GM18499 (cell line): ENCODE measurements around the gene ZBTB46.

Experiments used
- ATAC-seq: cut with Tn5 transposase; IDR thresholded peaks from one replicate; pipeline ENCODE4 v1.9.1; 2021; ENCODE audit warnings: moderate number of reproducible peaks; ENCODE audit not compliant: insufficient read depth, unreplicated experiment

Gene ZBTB46

DNA sequence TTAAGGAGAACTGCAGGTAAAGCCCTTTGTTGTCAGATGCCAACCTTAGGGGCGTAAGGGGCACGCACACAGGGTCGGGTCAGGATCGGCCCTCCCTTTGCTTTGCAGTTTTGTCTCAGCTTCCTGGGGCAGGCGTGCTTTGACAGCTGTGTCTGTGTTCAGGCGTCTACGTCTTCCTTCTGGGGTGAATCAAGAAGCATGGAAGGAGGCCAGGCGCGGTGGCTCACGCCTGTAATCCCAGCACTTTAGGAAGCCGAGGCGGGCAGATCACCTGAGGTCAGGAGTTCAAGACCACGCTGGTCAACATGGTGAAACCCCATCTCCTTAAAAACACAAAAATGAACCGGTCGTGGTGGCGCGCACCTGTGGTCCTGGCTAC lies 121.9 kb downstream of the ZBTB46 start:
- ATAC-seq = no peak

DNA sequence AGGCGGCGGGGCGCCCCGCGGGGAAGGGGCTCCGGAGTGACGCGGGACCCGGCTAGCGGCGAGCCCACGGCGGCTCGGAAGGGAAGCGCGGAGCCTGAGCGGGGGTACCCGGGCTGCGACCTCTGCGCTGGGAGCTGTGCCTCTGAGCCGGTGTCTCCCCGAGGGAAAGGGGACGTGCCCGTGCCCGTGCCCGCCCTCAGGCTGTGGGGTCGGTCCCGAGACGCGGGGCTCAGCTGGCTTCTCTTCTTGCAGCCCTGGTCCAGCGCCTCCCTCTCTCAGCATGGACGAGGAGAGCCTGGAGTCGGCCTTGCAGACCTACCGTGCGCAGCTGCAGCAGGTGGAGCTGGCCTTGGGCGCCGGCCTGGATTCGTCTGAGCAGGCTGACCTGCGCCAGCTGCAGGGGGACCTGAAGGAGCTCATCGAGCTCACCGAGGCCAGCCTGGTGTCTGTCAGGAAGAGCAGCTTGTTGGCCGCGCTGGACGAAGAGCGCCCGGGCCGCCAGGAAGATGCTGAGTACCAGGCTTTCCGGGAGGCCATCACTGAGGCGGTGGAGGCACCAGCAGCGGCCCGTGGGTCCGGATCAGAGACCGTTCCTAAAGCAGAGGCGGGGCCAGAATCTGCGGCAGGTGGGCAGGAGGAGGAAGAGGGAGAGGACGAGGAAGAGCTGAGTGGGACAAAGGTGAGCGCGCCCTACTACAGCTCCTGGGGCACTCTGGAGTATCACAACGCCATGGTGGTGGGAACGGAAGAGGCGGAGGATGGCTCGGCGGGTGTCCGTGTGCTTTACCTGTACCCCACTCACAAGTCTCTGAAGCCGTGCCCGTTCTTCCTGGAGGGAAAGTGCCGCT lies 122.5 kb downstream of the ZBTB46 start:
- ATAC-seq = no peak

DNA sequence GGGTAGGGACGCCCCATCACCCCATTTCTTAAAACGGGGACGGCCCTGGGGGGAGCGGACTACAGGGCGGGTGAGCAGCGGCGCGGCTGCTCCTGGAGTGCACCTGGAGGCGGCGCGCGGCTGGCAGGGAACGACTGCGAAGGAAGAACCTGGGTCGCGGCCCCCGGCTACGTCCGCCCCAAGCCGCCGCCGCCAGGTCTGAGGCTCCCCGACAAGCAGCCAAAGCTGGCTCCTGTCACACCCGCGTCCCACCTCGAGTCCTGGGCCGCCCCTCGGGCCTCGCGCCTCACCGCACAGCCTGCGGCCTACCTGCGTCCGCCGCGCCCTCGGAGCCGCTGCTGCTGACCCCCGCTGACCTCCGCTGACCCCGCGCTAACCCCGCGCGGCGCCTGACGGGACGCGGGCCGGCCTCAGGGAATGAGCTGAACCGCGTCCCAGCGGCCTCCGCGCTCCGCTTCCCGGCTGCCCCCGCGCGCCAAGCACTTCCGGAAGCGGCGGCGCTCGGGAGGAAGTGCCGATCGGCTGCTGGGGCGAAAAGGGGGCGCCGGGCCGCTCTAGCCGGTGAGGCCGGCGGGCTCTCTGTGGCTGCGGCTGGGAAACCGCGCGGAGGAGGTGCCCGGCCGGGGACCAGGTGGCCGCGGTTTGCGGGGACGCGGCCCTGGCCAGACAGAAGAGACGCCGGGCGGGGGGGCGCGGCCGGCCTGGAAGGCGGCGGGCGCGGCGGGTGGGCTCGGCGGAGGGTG lies 123.3 kb downstream of the ZBTB46 start, which contains the start of the genes ARFRP1 and ZGPAT:
Gene ARFRP1, minus strand, starts transcription at position 419 of the 743 bp plus-strand sequence. CDS start 885 bp downstream, outside the sequence.
Gene ZGPAT, plus strand, starts transcription at position 482 of the 743 bp plus-strand sequence. CDS start 542 bp downstream, outside the sequence.
- ATAC-seq = no peak

DNA sequence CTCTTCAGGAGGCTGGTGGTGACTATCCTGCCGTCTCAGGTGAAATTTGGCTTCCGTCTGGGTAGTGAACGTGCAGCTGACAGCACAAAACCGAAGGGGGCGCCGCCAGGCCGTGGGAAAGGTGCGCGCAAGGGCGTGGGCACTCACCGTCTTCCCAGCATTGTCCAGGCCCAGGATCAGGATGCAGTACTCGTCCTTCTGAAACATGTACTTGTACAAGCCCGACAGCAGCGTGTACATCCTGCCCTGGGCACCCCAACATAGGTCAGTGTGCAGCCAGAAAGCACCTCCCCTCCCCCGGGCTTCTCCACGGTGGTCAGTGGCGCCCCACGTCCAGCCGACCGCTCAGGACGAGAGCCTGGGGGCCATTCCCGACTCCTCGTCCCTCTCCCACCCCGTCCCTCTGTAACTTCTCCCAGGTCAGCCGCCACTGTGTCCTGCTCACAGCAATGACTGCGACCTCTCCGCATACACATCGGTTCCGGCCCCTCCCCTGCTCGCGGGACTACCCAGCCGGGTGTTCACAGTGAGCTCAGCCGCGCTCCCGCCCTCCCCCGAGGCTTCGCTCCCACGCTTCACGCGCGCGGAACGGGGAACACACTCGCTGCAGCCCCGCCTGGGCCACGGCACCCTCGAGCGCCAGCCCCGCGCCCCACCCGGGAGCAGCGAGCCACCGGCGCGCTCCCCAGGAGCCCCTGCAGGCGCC lies 124.1 kb downstream of the ZBTB46 start:
- no peak for ATAC-seq

DNA sequence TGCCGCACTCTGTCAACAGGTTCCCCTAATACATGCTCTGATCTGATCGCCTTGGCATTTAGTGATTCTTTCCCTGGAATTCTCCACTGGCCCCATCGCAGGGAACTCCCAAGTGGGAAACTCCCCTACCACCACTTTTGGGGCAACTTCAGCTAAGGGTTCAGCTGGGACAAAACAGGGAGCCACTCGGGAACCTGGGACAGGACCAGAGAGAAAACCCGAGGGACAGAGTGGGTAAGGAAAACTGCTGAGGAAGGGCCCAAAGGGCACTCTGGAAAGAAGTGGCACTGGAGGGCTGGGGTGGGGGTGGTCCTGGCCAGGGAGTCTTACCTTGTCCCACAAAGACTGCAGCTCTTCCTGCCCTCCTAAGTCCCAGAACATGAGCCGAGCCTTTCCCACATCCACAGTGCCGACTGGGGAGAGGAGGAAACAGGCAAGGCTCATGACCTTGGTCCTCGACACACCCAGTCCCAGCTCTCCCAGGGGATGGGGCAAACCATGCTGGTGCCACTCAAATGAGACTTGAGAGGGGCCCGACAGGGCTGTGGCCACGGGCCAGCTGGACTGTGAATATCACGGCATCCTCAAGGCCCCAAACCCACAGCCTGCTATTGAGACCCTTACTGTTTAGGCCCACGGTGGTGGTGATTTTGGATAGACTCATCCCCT lies 124.9 kb downstream of the ZBTB46 start:
- ATAC-seq = no peak

DNA sequence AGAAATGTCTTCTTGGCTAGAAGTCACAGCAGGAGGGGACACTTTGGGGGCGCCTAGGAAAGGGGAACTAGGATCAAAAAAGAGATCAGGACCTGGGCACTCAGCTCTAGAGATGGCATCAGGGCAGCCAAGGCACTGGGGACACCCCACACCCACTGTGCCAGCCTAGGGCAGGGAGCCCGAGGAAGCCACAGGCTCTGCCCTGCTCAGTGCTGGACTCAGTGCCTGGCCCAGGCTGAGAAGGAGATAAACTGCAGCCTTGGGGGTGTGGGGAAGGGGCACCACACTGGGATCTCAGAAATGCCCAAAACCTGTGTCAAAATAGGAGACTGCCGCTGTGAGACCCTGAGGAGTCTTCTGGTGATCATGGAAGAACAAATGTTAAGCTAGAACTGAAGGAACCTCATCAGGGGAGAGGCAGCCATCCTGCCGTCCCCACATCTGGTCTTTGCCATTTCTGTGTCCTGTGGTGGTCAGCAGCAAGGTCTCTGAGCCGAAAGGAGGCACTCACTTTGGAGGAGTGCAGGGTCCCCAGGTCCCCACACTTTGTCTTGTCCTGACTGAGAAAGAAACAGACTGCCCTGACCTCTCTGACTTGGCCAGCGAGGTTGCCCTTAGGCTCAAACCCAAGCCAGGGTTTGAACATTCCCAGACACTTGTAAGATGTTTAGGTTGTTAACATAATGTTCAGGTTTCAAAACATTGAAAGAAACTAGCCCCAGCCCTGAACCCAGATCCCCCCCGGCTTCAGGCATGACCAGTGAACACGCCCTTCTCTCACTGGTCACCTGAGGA lies 125.6 kb downstream of the ZBTB46 start:
- ATAC-seq = no peak

DNA sequence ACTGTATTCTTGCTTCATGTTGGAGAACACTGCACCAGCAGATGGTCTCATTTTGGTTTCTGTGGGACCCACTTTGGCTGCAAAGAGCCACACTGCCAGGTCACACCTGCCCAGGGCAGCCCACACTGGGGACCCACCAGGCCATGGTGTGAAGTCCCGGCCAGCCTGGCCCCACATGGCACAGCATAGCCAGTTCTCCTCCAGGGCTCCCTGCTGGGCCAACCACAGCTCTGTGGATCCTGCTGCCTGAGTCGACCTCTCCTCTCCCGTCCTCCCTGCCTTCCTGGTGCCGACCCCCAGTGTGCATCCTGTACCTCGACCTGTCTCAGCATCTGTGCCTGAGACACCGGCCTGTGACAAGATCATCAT lies 126.3 kb downstream of the ZBTB46 start:
- ATAC-seq = no peak

DNA sequence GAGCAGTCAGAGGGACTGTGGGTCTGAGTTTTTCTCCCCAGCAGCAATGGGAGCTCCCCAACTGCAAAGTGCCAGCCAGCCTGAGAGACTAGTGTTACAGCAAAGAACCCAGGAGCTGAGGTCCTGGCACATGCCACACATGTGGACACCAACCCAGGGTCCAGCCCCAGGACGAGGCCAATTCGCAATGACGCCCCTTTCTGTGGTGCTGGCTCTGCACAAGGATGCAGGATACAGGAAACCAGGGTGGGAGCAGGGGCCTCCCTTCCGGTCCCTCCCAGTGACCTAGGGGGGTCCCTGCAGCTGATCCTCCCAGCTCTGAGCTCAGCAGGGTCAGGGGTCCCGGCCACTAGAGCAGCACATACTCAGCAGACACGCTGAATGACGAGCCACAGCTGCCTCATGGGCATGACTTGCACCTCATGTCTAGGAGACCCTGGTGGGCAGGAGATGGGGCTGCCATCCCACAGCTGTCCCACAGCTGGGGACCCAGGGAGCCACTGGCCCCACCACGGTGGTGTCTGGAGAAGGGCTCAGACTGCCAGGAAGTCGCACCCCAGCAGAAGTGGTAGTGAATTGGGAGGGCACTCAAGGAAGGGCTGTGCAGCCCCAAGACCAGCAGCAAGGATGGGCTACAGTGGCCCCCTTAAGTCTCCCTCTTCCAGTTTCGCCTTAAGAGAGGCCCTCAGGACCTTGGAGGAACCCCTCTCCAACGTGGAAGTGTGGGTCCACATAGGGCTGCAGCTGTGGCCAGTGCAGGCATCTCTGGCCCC lies 126.9 kb downstream of the ZBTB46 start:
- ATAC-seq = no peak

DNA sequence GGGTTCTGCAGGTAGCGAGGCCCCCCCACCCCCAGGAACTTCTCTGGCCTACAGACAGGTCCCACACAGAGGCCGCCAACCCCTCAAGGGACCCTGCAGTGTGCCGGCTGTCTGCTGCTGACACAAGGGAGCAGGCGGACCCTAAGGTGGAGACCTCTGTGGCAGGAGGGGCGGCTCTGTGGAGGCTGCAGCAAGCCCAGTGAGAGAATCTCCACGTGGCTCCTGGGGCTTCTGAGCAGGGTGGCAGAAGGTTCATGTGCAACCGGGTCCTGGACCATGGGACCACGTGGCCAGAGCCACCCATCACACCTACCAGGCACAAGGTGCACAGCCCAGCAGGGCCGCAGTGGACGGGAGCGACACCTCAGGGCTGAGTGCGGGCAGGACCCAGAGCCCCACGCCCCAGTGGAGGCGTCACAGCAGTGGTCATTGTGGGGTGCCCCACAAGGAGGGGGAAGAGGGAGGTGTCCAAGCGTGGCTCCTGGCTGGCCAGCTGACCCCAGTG lies 127.5 kb downstream of the ZBTB46 start:
- ATAC-seq = no peak

DNA sequence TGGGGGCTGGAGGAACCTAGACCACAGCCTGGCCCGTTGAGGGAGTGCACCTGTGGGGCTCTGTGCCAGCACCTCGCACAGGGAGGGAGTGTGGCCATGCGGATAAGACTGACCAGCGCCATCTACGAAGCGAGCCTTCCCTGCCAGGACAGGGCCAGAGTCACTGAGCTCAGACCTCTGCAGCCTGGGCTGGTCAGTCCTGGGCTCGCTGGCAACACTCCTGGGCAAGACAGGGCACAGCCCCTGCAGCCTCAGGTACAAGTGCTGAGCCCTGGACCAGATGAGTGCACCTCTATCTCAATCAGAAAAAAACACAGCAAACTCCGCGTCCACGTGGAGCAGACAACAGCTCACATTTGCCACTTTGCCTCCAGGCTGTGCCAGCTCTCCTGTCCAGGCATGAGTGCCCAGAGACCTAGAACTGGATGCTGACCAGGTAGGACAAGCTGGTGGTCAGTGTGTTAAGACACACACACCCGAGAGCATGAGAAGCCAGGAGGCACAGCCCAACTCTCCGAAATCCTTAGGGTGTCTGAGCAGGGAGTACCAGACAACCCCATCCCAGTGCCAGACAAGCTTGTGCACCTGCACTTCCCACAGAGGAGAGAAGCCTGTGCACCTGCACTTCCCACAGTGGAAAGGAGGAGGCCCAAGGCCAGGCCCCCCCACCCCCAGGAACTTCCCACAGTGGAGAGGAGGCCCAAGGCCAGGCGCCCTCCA lies 128.2 kb downstream of the ZBTB46 start:
- no peak for ATAC-seq

DNA sequence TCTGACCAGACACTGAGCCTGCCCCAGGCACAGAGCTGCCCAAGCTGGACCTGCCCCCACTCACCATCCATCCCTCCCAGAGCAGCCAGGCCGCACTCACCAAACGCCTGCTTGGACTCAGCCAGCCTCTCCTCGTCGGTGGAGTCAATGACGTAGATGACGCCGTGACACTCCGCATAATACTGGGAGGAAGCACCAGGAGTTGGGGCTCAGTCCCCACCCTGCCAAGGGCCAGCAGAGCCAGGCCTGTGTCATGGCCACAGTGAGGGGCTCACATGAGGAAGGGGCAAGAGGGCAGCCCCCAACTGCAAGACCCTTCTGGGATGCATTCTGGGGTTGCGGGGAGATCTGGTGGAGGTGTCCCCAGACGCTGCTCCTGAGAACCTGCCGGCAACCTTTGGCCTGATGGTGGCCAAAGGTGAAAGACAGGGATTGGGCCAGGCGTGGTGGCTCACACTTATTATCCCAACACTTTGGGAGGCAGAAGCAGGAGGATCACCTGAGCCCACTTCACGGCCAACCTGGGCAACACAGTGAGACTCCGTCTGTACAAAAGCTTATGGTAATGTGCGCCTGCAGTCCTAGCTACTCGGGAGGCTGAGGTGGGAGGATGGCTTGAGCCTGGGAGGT lies 128.9 kb downstream of the ZBTB46 start:
- no peak for ATAC-seq

DNA sequence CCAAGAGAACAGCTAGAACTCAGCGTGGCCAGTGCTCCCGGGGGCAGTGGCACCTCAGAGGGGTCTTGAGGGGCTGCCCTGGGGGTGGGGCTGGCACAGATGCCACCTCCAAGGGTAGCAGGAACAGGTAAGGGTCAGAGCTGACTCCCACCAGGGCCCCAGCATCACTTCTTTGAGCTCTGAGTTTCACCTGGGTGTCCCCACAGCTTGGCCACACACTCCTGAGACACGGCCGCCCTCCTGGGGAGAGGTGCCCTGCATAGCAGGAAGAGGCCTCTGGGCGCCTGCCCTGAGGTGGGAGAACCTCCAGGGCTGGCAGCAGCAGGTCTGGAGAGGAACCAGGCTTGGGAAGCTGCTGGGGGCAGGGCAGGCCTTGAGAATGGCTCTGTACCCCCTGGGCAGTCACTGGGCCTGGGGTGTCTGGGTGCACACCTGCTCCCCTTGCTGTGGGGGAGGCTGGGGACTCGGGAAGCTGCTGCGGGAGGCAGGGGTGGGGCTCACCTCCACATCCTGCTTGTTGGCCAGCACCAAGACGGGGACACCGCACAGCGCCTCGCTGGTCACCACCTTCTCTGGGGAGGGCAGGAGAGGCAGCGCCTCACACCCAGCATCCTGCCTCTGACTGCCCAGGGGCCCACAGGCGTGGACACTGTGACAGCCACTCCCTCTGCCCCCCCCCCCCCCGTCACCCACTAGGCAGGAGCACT lies 129.6 kb downstream of the ZBTB46 start:
- ATAC-seq = no peak

DNA sequence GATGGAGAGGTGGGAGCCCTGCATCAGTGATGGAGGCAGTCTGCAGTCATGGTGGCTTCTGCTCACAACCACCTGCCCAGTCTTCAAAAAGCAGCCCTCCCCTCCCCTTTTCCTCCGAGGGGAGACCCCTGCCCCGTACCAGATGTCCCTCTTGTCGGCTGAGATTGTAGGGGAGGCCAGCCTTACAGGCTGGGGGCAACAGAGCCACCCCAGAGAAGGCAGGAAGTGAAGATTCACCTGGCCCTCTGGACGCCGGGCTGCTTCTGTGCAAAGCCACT lies 130.1 kb downstream of the ZBTB46 start:
- no peak for ATAC-seq

DNA sequence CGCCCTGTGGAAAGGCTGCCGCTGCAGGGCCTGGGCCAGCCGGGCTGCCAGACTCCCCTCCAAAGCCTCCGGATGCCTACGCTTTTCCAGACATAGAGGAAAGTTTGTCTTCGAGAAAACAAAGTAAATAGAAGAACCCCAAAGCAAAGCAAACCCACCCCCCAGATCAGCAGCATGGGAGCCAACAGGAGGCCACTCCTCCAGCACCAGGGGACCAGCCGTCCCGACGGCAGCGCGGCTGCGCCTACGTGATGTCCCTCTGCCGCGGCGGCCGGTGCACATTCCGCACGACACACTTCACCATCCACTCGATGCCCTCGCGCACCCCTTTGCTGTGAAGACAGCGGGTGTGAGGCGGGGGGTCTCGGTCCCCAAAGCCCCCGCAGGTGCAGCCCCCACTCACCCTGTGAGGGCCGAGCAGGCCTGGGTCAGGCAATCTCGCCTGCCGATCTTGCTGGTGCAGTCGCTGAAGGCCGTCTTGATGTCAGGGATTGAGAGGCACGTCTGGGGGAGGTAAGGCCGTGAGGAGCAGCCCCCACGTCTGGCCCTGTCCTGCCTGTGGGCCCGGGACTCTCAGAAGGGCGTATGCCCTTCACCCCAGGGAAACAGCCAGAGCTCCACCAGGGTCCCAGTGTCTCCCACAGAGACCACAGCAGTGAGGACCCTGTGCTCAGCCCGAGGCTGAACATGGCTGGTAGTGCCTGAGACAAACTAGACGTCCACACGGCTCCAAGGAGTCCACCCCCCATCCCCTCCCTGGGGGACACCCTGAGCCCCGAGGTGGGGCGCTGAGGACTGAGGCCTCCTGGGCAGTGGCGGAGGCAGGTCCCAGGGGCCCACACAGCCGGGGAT lies 130.6 kb downstream of the ZBTB46 start:
- ATAC-seq = no peak

DNA sequence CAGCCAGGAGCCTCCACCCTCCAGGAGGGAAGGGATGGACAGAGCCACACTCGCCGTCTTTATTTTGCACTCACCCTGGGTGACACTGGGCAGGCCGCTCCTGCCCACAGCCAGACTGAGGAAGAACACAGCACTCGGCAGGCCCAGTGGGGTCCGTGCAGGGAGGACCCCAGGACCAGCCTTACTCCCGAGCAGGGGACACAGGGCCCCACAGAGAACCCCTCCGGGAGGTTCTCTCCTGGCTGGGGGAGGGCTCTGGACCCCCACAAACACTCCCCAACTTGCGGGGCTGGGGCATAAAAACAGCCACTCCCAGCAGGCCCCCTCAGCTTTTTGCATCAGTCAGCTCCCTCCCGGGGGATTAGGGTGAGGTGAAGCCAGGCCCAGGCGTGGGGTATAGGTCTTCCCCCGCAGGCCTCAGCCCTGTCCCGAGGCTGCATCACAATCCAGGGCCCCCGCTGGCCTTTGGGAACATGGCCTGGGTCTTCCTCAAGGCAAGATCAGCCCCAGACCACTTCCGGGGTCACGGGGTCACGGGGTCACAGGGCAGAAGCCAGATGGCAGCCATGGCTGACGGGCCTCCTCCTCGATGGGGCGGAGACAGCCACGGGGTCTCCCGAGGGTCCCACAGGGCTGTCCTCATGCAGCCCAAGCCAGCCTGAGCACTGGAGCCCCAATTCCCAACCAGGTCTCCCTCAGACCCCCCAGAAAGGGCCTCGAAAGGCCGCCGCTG lies 131.4 kb downstream of the ZBTB46 start:
- no peak for ATAC-seq
